ENCODE measurements around the gene NPR3. TPM values are rescaled to one million over a fixed set of nuclear protein-coding genes. Genes with fewer than 3 reads are reported as not detected.

The NPR3 gene
- total RNA-seq, 1 experiment from 2014 or later = 0.11 TPM

DNA sequence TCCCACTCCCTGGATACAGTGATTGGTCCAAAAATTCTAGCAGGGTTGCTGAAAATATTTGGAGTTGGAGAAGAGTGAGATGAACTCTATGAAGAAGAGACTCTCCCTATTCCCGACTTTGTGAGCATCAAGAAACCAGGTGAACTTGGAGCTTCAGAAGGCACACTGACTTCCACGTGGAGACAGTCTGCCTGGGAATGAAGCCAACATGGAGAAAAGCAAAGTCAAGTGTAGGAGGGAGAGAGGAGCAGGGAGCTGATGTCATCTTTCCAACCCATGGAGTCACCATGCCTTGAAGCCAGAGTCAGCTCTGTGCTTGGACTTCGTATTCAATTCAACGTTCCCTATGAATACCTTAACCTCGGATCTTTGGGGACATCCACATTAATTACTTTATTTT, 125.1 kb downstream of the NPR3 start:
- Mint-ChIP-seq H3K9me3 (ENCODE audit: unreplicated experiment) (no peaks in the 10 kb centered on the region), H3K27ac (ENCODE audit: unreplicated experiment) (no peak overlapping the region), H3K4me1 (ENCODE audit: low read depth, unreplicated experiment) (no peaks in the 10 kb centered on the region), H3K4me3 (ENCODE audit: unreplicated experiment) (no peak overlapping the region), H3K36me3 (ENCODE audit: insufficient read depth, unreplicated experiment) (no peaks in the 10 kb centered on the region), H3K27me3 (ENCODE audit: insufficient read depth, unreplicated experiment) (peaks cover 6% of the 10 kb centered on the region)
- ChIA-PET CTCF (no interaction called here), POLR2A (no interaction called here)
- Histone ChIP-seq H3K27me3 (replicated peaks; ENCODE audit: control insufficient read depth, insufficient read depth, low read length) (no peaks in the 10 kb centered on the region), H3K36me3 (ENCODE audit: control insufficient read depth, insufficient read depth, low read length) (no peaks in the 10 kb centered on the region), H3K4me1 (no peaks in the 10 kb centered on the region), H3K9me3 (no peaks in the 10 kb centered on the region), H3K4me3 (ENCODE audit: low read depth, low read length) (no peak overlapping the region)
- DNase-seq = no peak
- TF ChIP-seq, protein P1, sequence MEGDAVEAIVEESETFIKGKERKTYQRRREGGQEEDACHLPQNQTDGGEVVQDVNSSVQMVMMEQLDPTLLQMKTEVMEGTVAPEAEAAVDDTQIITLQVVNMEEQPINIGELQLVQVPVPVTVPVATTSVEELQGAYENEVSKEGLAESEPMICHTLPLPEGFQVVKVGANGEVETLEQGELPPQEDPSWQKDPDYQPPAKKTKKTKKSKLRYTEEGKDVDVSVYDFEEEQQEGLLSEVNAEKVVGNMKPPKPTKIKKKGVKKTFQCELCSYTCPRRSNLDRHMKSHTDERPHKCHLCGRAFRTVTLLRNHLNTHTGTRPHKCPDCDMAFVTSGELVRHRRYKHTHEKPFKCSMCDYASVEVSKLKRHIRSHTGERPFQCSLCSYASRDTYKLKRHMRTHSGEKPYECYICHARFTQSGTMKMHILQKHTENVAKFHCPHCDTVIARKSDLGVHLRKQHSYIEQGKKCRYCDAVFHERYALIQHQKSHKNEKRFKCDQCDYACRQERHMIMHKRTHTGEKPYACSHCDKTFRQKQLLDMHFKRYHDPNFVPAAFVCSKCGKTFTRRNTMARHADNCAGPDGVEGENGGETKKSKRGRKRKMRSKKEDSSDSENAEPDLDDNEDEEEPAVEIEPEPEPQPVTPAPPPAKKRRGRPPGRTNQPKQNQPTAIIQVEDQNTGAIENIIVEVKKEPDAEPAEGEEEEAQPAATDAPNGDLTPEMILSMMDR (IDR thresholded peaks at IDR 0.05; ENCODE audit: insufficient read depth in 1 of 2, low read depth in 1 of 2, low read length in 1 of 2, severe bottlenecking in 1 of 2, unreplicated experiment in 1 of 2) = no peak
- intact Hi-C loops (cut with micrococcal nuclease; ENCODE audit: unreplicated experiment) = no loop called here
- BruUV-seq (replicated peaks) = no TSS peak

DNA sequence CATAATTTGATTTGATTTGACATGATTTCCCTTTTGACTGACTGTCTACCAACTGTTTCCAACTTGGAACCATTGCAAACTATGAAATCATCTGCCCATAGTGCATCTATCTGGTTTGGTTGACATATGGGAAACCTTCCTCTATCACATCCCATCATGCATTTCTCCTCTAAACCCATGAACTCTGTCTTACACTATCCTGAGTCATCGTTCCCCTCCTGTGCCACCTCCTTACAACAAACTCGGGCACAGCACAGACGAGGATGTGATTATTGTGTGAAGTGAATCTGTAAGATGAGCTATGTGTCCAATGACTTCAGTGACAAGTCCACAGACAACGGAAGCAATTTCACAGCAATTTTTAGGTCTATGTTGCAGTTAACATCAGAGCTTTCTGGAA, 126.1 kb downstream of the NPR3 start:
- Histone ChIP-seq H3K9me3 (no peaks in the 10 kb centered on the region), H3K27me3 (replicated peaks; ENCODE audit: control insufficient read depth, insufficient read depth, low read length) (no peaks in the 10 kb centered on the region), H3K36me3 (ENCODE audit: control insufficient read depth, insufficient read depth, low read length) (no peaks in the 10 kb centered on the region), H3K4me3 (ENCODE audit: low read depth, low read length) (no peak overlapping the region), H3K4me1 (no peaks in the 10 kb centered on the region)
- no TSS peak for BruUV-seq (replicated peaks)
- Mint-ChIP-seq H3K27ac (ENCODE audit: unreplicated experiment) (no peak overlapping the region), H3K4me3 (ENCODE audit: unreplicated experiment) (no peak overlapping the region), H3K9me3 (ENCODE audit: unreplicated experiment) (no peaks in the 10 kb centered on the region), H3K4me1 (ENCODE audit: low read depth, unreplicated experiment) (no peaks in the 10 kb centered on the region), H3K27me3 (ENCODE audit: insufficient read depth, unreplicated experiment) (peaks cover 6% of the 10 kb centered on the region), H3K36me3 (ENCODE audit: insufficient read depth, unreplicated experiment) (no peaks in the 10 kb centered on the region)
- intact Hi-C loops (cut with micrococcal nuclease; ENCODE audit: unreplicated experiment) = no loop called here
- ChIA-PET POLR2A (no interaction called here), CTCF (interaction anchor here (0.6 kb wide), 1 partner anchor 740 kb away, joined by 4 read pairs; no protein-coding TSS in a partner anchor)
- DNase-seq = no peak
- TF ChIP-seq, protein P1 (IDR thresholded peaks at IDR 0.05; ENCODE audit: insufficient read depth in 1 of 2, low read depth in 1 of 2, low read length in 1 of 2, severe bottlenecking in 1 of 2, unreplicated experiment in 1 of 2) = no peak

DNA sequence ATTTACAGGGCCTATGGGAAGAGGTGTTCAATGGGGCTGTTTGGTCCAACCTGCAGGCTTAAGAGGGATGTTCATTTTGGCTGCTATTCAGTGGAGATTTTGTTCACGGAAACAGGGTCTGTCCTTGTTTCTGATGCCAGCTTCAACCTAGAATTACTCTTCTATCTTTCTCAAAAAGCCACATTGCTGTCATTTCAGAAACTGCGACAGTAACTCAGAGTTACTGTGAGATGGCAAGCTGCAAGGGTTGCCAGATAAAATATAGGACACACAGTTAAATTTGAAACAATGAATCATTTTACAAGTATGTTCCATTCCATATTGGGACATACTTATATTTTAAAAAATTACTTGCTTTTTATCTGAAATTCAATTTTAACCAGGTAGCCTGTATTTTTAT, 128.0 kb downstream of the NPR3 start:
- Histone ChIP-seq H3K4me3 (ENCODE audit: low read depth, low read length) (no peak overlapping the region), H3K4me1 (no peaks in the 10 kb centered on the region), H3K9me3 (no peaks in the 10 kb centered on the region), H3K27me3 (replicated peaks; ENCODE audit: control insufficient read depth, insufficient read depth, low read length) (no peaks in the 10 kb centered on the region), H3K36me3 (ENCODE audit: control insufficient read depth, insufficient read depth, low read length) (no peaks in the 10 kb centered on the region)
- CTCF ChIA-PET = no interaction called here
- TF ChIP-seq, protein P1 (IDR thresholded peaks at IDR 0.05; ENCODE audit: insufficient read depth in 1 of 2, low read depth in 1 of 2, low read length in 1 of 2, severe bottlenecking in 1 of 2, unreplicated experiment in 1 of 2) = no peak
- DNase-seq = no peak
- POLR2A ChIA-PET = no interaction called here
- no peak overlapping the region for H3K4me3 Mint-ChIP-seq (ENCODE audit: unreplicated experiment)
- no peaks in the 10 kb centered on the region for H3K36me3 Mint-ChIP-seq (ENCODE audit: insufficient read depth, unreplicated experiment)
- no peak overlapping the region for H3K27ac Mint-ChIP-seq (ENCODE audit: unreplicated experiment)
- H3K9me3 Mint-ChIP-seq (ENCODE audit: unreplicated experiment) = no peaks in the 10 kb centered on the region
- H3K27me3 Mint-ChIP-seq (ENCODE audit: insufficient read depth, unreplicated experiment) = peaks cover 6% of the 10 kb centered on the region
- H3K4me1 Mint-ChIP-seq (ENCODE audit: low read depth, unreplicated experiment) = no peaks in the 10 kb centered on the region
- no TSS peak for BruUV-seq (replicated peaks)
- intact Hi-C loops (cut with micrococcal nuclease; ENCODE audit: unreplicated experiment) = no loop called here

Data from Caco-2 (cell line).